ENCODE data around the gene MSI2. TPM values are rescaled to one million over a fixed set of nuclear protein-coding genes. Genes with fewer than 3 reads are reported as not detected.

MSI2 gene
- total and polyA plus RNA-seq, 2 donors (not counting 3 experiments of a cell fraction or from before 2014, with no cell fraction given) = 20.9 to 59.3 TPM

GRCh38 chr17:57720386-57721035, 464.2 kb downstream of the MSI2 start:
- Histone ChIP-seq H3K9ac (replicated peaks; ENCODE audit: extremely low read depth, insufficient read depth, low read length) (no peak overlapping the region), H3K4me3 (replicated peaks in 1 of 3; ENCODE audit: insufficient read depth in 1 of 3, low read depth in 1 of 3, low read length in 3 of 3) (no peak overlapping the region), H3K4me1 (ENCODE audit: control insufficient read depth, extremely low read depth, insufficient read depth, low read length) (no peaks in the 10 kb centered on the region), H3K9me1 (replicated peaks; ENCODE audit: control insufficient read depth, extremely low read depth, insufficient read depth, low read length) (no peaks in the 10 kb centered on the region), H3K27ac (ENCODE audit: insufficient read depth, low read depth, low read length) (no peak overlapping the region), H3K79me2 (ENCODE audit: control insufficient read depth, insufficient read depth, low read length) (no peaks in the 10 kb centered on the region), H3K27me3 (ENCODE audit: control insufficient read depth in 2 of 2, insufficient read depth in 2 of 2, low read length in 2 of 2) (peaks cover 15 to 22% of the 10 kb centered on the region in 2 experiments), H3K9me3 (replicated peaks; ENCODE audit: control insufficient read depth, insufficient read depth, low read length) (no peaks in the 10 kb centered on the region), H2AFZ (ENCODE audit: low read depth, low read length) (no peak overlapping the region), H4K20me1 (replicated peaks; ENCODE audit: control insufficient read depth, extremely low read depth, insufficient read depth, low read length) (no peaks in the 10 kb centered on the region), H3K4me2 (ENCODE audit: insufficient read depth, low read length) (no peak overlapping the region), H3K36me3 (ENCODE audit: control insufficient read depth in 2 of 2, extremely low read depth in 1 of 2, insufficient read depth in 2 of 2, low read length in 2 of 2) (no peaks in the 10 kb centered on the region)
- no peak for DNase-seq (ENCODE audit: low read depth, low spot score)
- TF ChIP-seq POLR2A (IDR thresholded peaks at IDR 0.05; ENCODE audit: low read depth, low read length) (no peak), EZH2 (IDR thresholded peaks at IDR 0.05; ENCODE audit: borderline replicate concordance, low read depth, low read length, severe bottlenecking) (no peak), MYC (IDR thresholded peaks at IDR 0.05; ENCODE audit: low read depth, low read length) (no peak), POLR2AphosphoS5 (IDR thresholded peaks at IDR 0.05; ENCODE audit: insufficient read depth, low read depth, low read length) (no peak), JUN (IDR thresholded peaks at IDR 0.05; ENCODE audit: borderline replicate concordance, insufficient read depth, insufficient read length, low read depth) (no peak), CTCF (IDR thresholded peaks at IDR 0.05; ENCODE audit: extremely low read depth in 1 of 2, insufficient read depth in 1 of 2, low read depth in 1 of 2, low read length in 2 of 2) (no peak), FOS (IDR thresholded peaks at IDR 0.05; ENCODE audit: borderline replicate concordance, insufficient read depth, low read length) (no peak), MAX (IDR thresholded peaks at IDR 0.05; ENCODE audit: insufficient read depth, insufficient read length) (no peak), GATA2 (IDR thresholded peaks at IDR 0.05; ENCODE audit: insufficient read depth, insufficient read length, low read depth, low read length) (no peak)
- no peak for FAIRE-seq
- CTCF ChIA-PET = interaction anchor here (0.9 kb wide), 1 partner anchor 477 kb away, joined by 3 read pairs; no protein-coding TSS in a partner anchor
- dilution Hi-C loops (cut with MboI; ENCODE audit: extremely low pct_ligation_motif_present, low sequenced_read_pairs) = no loop called here
- POLR2A ChIA-PET = no interaction called here
- BruUV-seq (replicated peaks) = no TSS peak
- intact Hi-C loops (cut with micrococcal nuclease) = no loop called here

All from endothelial cell of umbilical vein (primary cell).